Measurements from ENCODE around the gene ACTA1.

GRCh38 chr1:229427572-229427971, 6.3 kb downstream of the ACTA1 start:
- TF ChIP-seq CTCF (conservative IDR thresholded peaks at IDR 0.05) (no peak), ZFX (IDR thresholded peaks at IDR 0.05) (no peak)
